Transverse colon (tissue), 4 donors: ENCODE data around the gene RAB35.

ENCODE experiments used
- EP300 ChIP-seq: sonication (generic); formaldehyde crosslinking; IDR thresholded peaks from one replicate; pipeline ENCODE4 v1.6.1; 2017; ENCODE audit warnings: antibody characterized with exemption, low read depth
- POLR2A ChIP-seq: fragments of 450-650 bp; IDR thresholded peaks from one replicate; pipeline ENCODE4 v1.6.1; 2016; ENCODE audit warnings: antibody characterized with exemption, mild to moderate bottlenecking, moderate library complexity
- POLR2AphosphoS5 ChIP-seq, 3 donors: sonication (generic); formaldehyde crosslinking; IDR thresholded peaks; one replicate each; pipeline ENCODE4 v1.6.1; 2016; ENCODE audit warnings: antibody characterized with exemption in 3 of 3
- TF ChIP-seq, protein P1 (sequence below), 5 experiments: fragments of 200-600 bp in 3 of 5; fragments of 450-650 bp in 2 of 5; sonication (generic) in 3 of 5; IDR thresholded peaks; 1 replicate in 2 of 5; 2 replicates in 3 of 5; pipeline ENCODE4 v1.5.1; 2016 to 2017; ENCODE audit warnings: antibody characterized with exemption in 5 of 5, inconsistent platforms in 3 of 5, mild to moderate bottlenecking in 2 of 5, moderate library complexity in 1 of 5

DNA sequence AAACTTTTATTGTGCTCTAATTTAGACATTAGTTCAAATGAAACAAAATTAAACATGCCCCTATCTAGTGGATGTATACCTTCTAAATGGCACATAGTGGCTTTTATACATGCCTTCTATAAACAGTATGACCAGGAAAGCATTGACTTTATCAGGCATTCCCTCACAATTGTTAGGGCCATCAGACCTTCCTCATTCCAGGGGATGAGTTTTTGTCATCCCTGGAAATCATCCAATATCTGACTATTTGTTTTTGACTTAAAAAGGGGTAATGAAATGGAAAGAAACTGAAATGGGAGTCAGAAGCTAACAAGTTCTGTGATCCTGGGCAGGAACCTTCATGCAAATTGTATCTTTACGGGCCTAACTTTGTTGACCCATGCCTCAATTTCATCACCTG is 69.5 kb downstream of the RAB35 start:
- TF ChIP-seq, protein P1, sequence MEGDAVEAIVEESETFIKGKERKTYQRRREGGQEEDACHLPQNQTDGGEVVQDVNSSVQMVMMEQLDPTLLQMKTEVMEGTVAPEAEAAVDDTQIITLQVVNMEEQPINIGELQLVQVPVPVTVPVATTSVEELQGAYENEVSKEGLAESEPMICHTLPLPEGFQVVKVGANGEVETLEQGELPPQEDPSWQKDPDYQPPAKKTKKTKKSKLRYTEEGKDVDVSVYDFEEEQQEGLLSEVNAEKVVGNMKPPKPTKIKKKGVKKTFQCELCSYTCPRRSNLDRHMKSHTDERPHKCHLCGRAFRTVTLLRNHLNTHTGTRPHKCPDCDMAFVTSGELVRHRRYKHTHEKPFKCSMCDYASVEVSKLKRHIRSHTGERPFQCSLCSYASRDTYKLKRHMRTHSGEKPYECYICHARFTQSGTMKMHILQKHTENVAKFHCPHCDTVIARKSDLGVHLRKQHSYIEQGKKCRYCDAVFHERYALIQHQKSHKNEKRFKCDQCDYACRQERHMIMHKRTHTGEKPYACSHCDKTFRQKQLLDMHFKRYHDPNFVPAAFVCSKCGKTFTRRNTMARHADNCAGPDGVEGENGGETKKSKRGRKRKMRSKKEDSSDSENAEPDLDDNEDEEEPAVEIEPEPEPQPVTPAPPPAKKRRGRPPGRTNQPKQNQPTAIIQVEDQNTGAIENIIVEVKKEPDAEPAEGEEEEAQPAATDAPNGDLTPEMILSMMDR (IDR thresholded peaks at IDR 0.05), result no peak
- no peak for TF ChIP-seq EP300
- TF ChIP-seq POLR2AphosphoS5 (IDR thresholded peaks at IDR 0.05), result no peak
- TF ChIP-seq POLR2A, result no peak
